Inflammatory macrophage treated with lipopolysaccharide for 1 hour (primary cell): ENCODE measurements around the gene PJA2.
"Not testable (repeated sequence)": the region's sequence is repeated elsewhere in the genome, so short reads cannot be mapped to it uniquely, and the experiment has no call there.

Experiments used
- DNase-seq, 2 donors: peaks; one replicate each; pipeline ENCODE4 v3.0.0-alpha.2; 2020 to 2022

PJA2 gene, protein sequence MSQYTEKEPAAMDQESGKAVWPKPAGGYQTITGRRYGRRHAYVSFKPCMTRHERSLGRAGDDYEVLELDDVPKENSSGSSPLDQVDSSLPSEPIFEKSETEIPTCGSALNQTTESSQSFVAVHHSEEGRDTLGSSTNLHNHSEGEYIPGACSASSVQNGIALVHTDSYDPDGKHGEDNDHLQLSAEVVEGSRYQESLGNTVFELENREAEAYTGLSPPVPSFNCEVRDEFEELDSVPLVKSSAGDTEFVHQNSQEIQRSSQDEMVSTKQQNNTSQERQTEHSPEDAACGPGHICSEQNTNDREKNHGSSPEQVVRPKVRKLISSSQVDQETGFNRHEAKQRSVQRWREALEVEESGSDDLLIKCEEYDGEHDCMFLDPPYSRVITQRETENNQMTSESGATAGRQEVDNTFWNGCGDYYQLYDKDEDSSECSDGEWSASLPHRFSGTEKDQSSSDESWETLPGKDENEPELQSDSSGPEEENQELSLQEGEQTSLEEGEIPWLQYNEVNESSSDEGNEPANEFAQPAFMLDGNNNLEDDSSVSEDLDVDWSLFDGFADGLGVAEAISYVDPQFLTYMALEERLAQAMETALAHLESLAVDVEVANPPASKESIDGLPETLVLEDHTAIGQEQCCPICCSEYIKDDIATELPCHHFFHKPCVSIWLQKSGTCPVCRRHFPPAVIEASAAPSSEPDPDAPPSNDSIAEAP

DNA sequence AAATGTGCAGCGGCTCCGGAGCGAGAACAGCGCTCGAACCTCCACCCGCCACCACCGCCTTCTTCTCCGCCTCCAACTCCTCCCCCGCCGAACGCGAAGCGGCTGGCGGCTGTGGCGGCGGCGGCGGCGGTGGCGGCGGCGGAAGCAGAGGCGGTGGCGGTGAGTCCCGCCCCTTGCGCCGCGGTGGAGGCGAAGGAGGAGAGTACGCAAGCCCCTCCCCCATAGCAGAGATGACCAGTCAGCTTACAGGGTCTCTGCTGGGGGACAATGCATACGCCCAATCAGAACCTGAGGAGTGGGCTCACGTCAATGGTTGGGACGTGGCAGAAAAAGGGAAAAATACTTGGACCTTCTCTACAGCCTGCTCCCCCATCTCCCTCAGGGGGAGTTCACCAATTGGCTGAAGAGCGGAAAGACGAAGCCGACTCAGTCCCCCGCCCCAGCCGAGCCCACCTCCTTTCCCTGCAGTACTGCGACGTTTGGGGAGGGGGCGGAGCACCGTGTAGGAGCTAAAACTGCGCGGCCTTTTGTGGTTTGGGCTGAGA lies at the start of gene PJA2:
Gene PJA2, minus strand, starts transcription at position 131 of the 545 bp plus-strand sequence. CDS start 26,541 bp downstream, outside the sequence.
- peak; percentile 98 to 99 for DNase-seq

DNA sequence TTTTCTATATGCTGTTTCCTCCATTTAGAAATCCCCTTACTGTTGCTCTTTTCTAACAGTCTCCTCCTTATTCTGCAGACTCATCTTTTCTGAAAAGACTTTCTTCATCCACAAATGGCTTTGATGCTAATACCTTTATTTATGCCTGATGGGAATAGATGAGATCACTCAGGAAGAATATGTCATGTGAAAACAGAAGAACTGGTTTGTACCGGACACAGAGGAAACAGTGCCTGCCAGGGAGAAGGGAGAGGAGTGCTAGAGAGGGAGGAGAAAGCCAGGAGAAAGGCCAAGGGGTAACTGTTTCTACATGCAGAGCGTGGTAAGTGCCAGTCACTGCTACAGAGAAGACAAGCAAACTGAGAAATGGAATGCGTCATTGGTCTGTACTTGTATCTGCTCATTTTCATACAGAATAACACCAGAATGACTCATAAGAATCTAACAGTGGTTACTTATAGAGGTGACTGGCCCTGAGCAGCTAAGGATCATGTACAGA lies 45.9 kb upstream of the PJA2 start:
- peak in 1 of 2 donors; percentile 11 for DNase-seq

DNA sequence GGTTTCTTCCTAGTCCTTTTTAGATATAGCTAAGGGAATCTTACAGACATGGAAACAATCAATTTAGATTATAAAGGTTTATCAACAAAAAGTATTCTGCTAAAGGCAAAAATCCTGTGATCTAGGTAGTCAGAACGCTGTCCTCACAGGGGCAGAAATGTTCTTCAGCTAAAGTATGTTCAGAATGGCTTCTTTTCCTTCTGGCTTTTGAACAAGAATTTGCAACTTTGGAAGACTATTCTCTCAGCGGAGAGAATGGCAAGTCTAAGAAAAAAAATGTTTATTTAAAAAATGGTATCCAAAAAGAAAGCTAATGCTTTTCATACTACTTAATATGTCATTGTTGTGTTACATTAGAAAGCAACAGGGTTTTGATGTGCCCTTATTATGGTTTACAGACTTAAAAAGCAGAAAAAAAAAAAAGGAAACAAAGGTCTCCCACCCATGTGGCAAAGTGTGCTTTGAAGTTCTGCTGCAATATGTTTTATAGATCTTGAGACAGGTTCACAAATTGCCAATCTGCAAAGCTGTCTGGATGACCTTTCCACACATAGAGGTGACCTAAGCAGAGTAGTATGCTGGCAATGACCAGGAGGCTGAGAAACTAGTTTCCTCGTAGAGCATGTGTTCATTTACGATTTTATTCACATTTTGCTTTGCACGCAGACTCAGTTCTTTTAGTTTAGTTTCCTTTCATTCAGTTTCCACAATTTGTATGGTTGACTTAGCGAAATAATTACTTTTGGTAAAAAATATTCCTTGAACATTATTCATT lies 45.1 kb upstream of the PJA2 start:
- no peak for DNase-seq

DNA sequence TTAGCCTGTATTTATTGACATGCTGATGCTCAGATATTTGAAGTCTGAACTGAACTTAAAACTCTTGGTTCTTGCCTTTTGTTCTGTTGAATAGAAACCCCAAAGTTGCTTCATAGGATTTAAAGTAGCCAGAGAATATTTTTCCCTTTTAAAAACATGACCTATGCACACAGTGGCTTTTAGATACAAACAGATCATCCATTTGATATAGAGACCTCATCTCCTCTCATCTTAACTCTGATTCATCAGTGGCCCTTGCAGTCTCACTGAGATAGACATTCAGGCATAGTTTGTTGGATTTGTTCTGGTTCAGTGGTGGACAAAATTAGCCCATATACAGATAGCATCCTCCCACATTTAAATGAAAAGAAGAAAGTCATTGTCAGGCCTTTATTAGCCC lies 43.5 kb upstream of the PJA2 start:
- DNase-seq = no peak

DNA sequence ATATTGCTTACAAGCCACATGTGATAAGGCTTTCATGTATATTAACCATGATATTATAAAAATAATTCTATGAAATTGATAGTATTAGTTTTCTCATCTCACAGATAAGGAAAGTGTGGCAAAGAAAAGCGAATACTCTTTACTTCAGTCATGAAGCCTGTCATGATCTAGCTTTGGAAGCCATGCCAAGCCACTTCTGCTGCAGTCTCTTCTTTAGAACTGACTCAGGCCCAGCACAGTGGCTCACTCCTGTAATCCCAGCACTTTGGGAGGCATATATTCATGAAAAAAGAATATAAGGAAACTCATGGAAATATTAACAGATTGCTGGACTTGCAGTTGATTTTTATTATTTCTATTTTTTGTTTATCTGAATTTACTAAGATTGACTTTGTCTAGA lies 42.9 kb upstream of the PJA2 start:
- DNase-seq = no peak

DNA sequence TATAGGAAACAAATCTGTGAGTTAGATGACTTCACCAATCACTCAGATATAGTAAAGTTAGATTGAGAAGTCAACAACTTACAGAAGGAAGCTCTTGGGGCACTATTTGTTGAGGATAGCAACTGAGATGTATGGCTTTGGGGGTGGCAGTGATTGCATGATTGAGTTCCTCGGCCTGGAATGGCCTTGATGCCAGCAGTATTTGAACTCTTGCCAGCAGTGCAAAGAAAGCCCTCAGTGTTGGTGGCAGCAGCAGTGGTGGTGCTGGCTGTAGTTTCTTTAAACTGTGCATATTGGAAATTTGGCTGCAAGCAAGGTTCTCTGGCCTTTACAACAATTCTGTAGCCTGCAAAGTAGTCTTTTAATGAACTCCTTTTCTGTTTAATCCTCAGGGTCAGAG lies 41.4 kb upstream of the PJA2 start:
- no peak for DNase-seq

DNA sequence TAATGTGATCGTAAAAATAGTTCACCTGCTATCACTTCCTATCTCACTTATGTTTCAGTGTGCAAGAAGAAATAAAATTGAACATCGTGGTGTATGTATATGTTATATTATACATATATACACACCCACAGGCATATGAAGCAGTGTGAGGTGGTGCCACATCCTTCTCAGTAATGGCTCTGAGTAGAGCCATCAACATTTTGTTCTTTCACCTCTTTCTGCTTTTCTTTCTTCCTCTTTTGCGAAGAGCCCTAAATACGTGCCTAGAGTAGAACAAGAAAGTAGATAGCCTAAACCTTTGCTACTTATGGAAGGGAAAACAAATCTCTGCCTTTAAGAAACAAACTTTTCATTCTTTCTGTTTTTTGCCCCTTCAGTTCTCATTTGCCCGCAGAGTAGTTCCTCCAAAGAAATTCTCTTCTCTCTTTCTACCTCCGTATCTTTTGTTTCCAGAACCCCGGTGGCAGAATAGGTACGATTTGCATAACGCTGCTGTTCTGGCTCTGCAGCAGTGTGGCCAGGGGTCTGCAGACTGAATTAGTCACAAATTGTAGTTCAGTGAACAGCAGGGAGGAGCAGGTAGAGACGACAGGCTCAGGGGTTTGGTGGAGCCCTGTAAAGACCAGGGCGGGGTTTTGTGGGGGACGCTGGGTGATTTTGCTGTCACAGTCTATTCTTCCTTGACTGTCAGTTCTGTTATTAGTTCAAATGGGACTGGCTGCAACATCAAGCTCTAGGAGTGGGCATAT lies 40.5 kb upstream of the PJA2 start:
- DNase-seq = peak in 1 of 2 donors; percentile 3

DNA sequence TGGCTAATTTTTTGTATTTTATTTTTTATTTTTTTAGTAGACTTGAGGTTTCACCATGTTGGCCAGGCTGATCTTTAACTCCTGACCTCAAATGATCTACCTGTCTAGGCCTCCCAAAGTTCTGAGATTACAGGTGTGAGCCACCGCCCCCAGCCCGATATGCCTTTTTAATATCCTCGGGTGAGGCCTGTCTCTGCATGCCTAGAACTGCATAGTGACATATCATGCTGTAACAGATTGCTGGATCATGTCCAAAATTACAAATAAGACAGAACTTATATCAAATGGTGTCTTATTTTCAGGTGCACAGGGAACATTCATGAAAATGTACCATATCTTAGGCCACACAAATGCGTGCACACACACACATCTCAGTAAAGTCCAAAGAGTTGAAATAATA lies 39.1 kb upstream of the PJA2 start:
- no peak for DNase-seq

DNA sequence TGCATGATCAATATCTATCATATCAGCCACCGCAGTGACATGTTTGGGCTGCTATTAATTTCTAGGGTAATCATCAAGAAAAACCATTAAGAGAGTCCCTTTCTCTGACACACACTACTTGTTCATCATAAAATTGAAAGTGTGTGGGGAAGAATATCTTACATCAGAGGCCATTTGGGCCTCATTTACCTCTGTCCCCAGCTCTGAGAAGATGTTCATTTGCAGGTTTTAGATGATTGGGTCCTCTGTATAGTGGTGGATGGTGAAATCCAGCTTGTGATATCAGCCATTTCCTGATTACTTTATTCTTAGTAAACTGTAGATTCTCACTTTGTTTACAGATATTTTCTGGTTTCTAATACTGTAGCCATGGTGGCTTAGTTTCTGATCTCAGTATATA lies 29.8 kb upstream of the PJA2 start:
- DNase-seq = no peak

DNA sequence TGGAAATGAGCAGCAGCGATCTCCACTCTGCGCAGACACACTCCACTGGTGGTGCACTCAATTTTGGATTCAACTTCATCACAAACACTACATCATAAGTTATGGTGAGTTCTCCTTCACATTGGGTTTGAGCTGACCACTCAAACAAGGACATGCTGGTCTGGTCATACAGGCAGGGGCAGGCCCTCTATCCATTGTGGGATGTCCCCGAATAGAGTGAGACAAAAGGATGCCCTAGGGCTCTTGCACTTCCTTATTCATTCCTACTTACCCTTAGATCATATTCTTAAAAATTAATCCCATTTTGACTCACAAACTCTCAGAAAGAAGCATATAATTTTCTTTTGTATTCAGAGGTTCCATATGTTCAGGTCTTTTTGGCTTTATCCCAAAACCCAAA lies 16.3 kb upstream of the PJA2 start:
- DNase-seq = no peak

DNA sequence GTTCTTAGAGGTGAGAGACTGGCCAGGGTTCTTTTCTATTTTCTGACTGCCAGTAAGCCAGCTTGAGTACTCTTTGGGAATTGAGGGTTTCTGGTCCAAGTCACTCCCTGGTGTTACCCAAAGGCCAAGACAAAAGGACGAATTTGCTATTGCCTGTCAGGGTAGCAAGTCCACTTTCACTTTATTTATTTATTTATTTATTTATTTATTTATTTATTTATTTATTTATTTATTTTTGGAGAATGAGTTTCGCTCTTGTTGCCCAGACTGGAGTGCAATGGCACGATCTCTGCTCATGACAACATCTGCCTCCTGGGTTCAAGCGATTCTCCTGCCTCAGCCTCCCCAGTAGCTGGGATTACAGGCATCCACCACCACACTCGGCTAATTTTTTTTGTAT lies 15.7 kb upstream of the PJA2 start:
- DNase-seq = not testable (repeated sequence)

DNA sequence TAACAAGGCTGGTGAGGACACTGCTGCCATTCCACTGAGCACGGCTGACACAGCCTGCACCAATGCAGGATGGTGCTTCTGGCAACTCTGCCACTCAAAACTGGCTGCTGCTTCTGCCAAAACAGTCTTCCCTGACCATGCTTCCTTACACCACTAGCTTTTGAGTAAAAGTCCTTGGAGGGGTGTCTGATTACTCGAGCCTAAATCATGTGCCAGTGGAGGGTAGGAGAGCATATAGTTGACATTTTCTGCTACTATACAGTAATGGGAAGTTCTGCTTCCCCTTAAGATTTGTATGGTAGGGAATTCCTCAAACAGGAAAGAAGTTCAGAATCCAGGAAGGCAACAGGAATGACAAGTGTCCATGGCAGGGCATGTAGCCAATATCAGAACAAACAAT lies 12.2 kb upstream of the PJA2 start:
- DNase-seq = peak; percentile 21 to 47

DNA sequence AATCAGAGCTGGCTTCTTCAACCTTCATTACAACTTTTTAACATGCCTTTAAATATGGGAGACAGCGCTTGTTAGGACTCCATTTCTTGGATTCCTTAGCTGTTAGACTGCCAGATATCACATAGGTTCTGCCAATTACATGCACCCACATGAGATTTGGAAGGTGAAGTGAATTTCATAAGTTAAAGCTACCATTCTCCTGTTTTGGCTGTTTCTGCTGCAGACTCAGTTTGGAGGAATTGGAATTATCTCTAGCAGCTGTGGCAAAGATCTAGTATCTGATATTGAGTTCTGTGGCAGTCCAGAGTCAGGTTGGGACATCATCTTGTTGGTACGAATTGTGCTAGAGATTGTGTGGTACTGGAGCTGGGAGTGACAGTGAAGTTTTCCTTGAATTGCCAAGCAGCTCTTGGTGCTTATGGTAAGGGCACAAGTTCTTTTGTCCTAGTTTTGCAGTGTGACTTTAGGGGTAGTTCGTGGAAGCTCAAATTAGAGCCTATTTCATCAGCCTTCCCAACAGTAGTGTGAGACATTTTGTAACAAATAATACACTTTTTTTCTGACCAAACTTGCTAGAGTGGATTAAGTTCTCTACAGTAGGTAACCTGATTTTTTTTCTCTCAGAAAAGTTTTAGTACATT lies 9.1 kb upstream of the PJA2 start:
- DNase-seq = no peak

DNA sequence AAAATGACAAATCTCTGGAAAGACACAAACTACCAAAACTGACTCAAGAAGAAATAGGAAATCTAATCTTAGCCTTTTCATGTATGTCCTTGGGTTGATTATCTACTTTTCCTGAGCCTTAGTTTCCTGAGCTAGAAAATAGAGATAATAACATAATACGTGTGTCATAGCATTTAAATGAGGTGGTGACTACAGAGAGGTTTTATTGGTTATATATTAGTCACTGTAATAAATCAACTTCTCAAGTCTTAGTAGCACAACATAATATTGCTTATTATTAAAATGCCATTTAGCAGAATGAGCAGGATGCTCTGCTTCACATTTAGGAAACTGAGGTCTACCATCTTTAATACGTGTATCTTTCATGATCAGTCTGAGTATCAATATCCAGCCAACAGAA lies 7.1 kb upstream of the PJA2 start:
- DNase-seq = no peak

DNA sequence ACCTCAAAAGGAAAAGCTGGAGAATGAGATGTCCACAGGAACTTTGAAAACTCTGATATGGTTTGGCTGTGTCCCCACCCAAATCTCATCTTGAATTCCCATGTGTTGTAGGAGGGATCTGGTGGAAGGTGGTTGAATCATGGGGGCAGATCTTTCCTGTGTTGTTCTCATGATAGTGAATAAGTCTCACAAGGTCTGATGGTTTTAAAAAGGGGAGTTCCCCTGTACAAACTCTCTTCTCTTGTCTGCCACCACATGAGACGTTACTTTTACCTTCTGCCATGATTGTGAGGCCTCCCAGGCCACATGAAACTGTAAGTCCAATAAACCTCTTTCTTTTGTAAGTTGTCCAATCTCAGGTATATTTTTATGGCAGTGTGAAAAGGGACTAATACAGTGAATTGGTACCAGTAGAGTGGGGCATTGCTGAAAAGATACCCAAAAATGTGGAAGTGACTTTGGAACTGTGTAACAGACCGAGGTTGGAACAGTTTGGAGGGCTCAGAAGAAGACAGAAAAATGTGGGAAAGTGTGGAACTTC lies 4.2 kb upstream of the PJA2 start:
- DNase-seq = peak in 1 of 2 donors; percentile 43

DNA sequence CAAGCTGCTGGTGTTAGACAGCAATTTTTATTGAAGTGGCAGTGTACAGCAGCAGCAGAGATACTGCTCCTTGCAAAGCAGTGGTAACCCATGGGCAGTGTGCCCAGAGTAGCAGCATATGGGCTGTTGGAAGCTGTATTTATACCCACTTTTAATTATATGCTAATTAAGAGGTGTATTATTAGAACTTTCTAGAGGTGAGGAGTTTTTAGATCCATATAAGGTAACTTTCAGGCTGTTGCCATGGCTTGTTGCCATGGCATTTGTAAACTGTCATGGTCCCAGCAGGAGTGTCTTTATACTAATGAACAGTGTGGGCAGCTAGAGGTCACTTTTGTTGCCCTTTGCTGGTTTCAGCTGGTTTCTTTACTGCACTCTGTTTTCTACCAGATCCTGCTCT lies 3.7 kb upstream of the PJA2 start:
- DNase-seq = no peak

DNA sequence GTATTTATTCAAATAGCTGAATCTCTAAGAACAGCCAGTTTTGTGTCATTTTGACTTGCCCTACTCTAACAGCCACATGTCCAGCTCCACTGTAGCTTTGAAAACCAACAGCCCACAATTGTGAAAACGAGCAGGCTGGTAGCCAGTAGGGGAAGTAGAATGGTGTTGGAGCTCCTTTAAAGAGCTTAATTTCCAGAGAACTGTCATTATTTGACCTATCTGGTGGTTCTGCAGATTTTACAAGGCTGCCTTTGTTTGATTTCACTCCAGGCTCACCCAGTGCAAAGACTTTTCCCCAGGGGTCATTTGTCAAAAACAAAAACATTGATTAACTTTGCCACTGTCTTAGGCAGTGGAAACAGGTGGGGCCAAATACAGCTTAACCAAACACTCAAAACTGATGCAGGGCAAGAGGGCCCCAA lies 3.2 kb upstream of the PJA2 start:
- DNase-seq = peak; percentile 19 to 36

DNA sequence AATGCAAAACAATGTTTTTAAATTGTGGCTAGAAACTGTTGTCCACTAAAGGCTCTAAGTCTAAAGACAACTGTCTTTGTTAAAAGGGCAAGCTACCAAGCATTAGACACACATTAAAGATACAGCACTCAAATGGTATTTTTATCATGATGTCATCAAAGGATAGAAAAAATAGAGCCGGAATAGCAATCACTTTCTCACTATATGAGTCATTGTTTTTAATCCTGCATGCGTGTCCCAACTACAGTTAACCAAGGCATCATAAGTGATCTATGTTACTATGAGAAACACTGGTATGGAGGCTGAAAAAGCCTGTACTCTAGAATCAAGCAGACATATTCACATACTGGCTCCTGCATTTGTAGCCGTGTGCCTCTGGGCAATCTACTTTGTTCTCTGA lies 1.9 kb upstream of the PJA2 start:
- DNase-seq = peak; percentile 54 to 71

DNA sequence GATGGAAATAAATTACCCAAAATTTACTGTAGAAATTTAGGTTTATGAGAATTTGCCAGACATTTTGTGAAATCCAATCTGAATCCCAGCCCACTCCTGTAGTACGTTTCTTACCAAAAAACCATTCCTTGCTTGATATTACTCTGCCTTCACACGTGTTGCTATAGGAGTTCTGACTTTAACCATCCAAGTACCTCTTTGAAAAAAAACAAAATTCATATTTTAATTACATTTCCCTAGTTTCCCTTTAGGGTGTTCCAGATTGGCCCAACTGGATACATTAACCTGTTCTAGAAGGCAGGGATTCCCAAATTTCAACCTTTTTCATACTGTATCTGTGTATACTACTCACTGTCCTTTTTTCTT lies 1.4 kb upstream of the PJA2 start:
- no peak for DNase-seq

DNA sequence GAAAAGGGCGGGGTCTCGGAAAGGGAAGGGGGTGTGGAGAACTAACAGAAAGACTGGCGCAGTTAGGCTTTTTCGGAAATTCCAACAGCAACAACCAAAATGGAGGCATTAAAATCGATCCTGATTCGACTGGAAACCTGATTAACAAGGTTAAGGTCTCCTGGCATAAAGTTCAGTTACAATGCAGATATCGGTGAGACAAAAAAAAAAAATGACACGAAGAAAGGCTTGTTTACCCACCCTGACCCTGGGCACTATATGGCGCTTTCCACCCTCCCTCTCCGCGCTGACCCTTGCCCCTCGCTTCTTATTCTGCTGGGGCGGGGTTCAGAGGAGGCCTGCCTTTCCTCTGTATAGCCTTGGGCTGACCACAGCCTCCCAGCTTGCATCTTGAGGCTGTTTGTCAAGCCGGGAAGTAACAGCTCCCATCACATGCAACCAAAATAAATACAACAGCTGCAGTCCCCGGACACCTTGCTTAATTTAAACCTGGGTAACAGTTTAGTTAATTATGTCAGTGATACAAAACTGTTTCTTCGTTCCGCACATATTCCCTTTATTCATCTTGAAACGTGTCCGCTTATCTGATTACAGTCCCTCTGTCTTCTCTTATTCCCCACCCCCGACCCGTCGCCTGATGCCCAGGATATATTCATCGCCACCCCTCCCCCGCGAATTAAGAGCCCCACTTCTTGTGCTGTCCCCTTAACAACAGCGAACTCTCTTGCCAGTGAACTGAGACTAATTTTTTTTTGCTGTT lies 795 bp upstream of the PJA2 start:
- peak in 1 of 2 donors; percentile 85 for DNase-seq
